MM.1S (cell line): ENCODE measurements around the gene LTBP3.

Source experiments
- CTCF ChIP-seq: fragments of 300-600 bp; sonication (generic); IDR thresholded peaks from 2 replicates; pipeline ENCODE4 v1.5.1; 2016; ENCODE audit warnings: antibody characterized with exemption, low read length, mixed read lengths
- EZH2 ChIP-seq: fragments of 300-600 bp; sonication (generic); optimal IDR thresholded peaks from 2 replicates; pipeline ENCODE3; 2017; ENCODE audit warnings: low read depth, mild to moderate bottlenecking, antibody characterized with exemption, low read length, mixed read lengths
- EZH2phosphoT487 ChIP-seq: fragments of 300-600 bp; sonication (generic); IDR thresholded peaks from 2 replicates; pipeline ENCODE4 v1.6.1; 2018; ENCODE audit warnings: antibody characterized with exemption, low read length

GRCh38 chr11:65499713-65500386 lies 58.3 kb downstream of the LTBP3 start:
- no peak for TF ChIP-seq CTCF
- TF ChIP-seq EZH2: no peak
- no peak for TF ChIP-seq EZH2phosphoT487
